HG03103 (cell line): ENCODE results near the gene TLCD3B.

ENCODE experiments used
- ATAC-seq: cut with Tn5 transposase; IDR thresholded peaks from one replicate; pipeline ENCODE4 v1.9.1; 2021; ENCODE audit warnings: low read depth; ENCODE audit not compliant: unreplicated experiment

Gene TLCD3B

GRCh38 chr16:30030841-30031413 lies at the start of gene TLCD3B:
Gene TLCD3B, minus strand, starts transcription at chr16:30031271. Its CDS starts 744 bp downstream, at chr16:30030527.
- no peak for ATAC-seq

GRCh38 chr16:30079480-30079879 lies 48.4 kb upstream of the TLCD3B start:
- no peak for ATAC-seq

- no peak for ATAC-seq
Observed at GRCh38 chr16:30078744-30079143, 47.7 kb upstream of the TLCD3B start.

- ATAC-seq: no peak
Observed at GRCh38 chr16:30077656-30078055, 46.6 kb upstream of the TLCD3B start.

- ATAC-seq: no peak
Observed at GRCh38 chr16:30076276-30076791, 45.3 kb upstream of the TLCD3B start.

- ATAC-seq: peak; percentile 63
Observed at GRCh38 chr16:30075503-30076275, 44.6 kb upstream of the TLCD3B start, which contains the start of gene PPP4C. Gene PPP4C, plus strand, starts transcription at chr16:30075994. Its CDS starts 384 bp downstream, at chr16:30076378.

- ATAC-seq: no peak
Observed at GRCh38 chr16:30070490-30070889, 39.4 kb upstream of the TLCD3B start.

- ATAC-seq: no peak
Observed at GRCh38 chr16:30069611-30070462, 38.8 kb upstream of the TLCD3B start.

- no peak for ATAC-seq
Observed at GRCh38 chr16:30068750-30069610, 37.9 kb upstream of the TLCD3B start.

- ATAC-seq: no peak
Observed at GRCh38 chr16:30068333-30068732, 37.3 kb upstream of the TLCD3B start.

- no peak for ATAC-seq
Observed at GRCh38 chr16:30067584-30067916, 36.5 kb upstream of the TLCD3B start.

GRCh38 chr16:30066761-30067583 lies 35.9 kb upstream of the TLCD3B start:
- no peak for ATAC-seq

GRCh38 chr16:30065943-30066760 lies 35.1 kb upstream of the TLCD3B start:
- no peak for ATAC-seq

GRCh38 chr16:30065102-30065942 lies 34.3 kb upstream of the TLCD3B start, which contains the start of gene ALDOA:
Gene ALDOA, plus strand, starts transcription at chr16:30065760. Its CDS starts 1,138 bp downstream, at chr16:30066898.
- peak; percentile 62 for ATAC-seq

- no peak for ATAC-seq
Observed at GRCh38 chr16:30064729-30065101, 33.6 kb upstream of the TLCD3B start.

- no peak for ATAC-seq
Observed at GRCh38 chr16:30063893-30064728, 33.0 kb upstream of the TLCD3B start.
